ENCODE data around the gene EMP3. TPM values are rescaled to one million over a fixed set of nuclear protein-coding genes. Genes with fewer than 3 reads are reported as not detected.

EMP3 gene
- total and polyA plus RNA-seq, 2 of the 13 experiments (the other 11 are each of a cell fraction or from before 2014, with no cell fraction given): 2.2 to 7.8 TPM

DNA sequence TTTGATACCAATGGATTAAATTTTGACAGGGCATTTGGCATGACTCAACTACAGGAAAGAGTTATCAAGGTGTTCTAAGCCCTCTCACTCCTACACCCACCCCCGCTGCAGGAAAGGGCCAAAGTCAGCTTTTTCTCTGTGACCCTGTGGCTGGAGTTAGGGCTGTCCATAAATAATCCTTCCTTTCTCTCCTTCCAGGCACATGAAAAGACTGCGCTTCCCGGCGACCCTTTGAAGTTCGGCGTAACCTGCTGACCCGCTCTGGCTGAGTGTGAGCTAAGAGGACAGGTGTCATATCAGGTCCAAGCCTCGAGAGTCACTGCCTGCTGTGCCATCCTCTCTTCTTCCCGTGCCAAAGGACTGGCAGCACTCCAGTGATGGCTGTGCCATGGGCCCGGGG lies 29.9 kb upstream of the EMP3 start (continued):
- TF ChIP-seq YEATS4 (CRISPR knock-in tag; IDR thresholded peaks at IDR 0.05; ENCODE audit: borderline replicate concordance) (no peak), RBM39 (IDR thresholded peaks at IDR 0.05; ENCODE audit: low read depth, low read length, poor library complexity, severe bottlenecking) (no peak), HOXA3 (CRISPR knock-in tag; IDR thresholded peaks at IDR 0.05) (0 out of 2 replicates have a peak, but pooled peaks have one; percentile 15), AGO2 (optimal IDR thresholded peaks at IDR 0.05; ENCODE audit: low read depth, low read length) (no peak), ZNF225 (CRISPR knock-in tag; IDR thresholded peaks at IDR 0.05) (no peak), PCBP2 (optimal IDR thresholded peaks at IDR 0.05; ENCODE audit: low read depth, low read length, poor library complexity, severe bottlenecking) (no peak), MAF1 (CRISPR knock-in tag; IDR thresholded peaks at IDR 0.05; ENCODE audit: borderline replicate concordance) (no peak), ZNF124 (CRISPR knock-in tag; IDR thresholded peaks at IDR 0.05) (no peak), ZNF562 (CRISPR knock-in tag; IDR thresholded peaks at IDR 0.05; ENCODE audit: borderline replicate concordance) (no peak), ZMYM4 (CRISPR knock-in tag; IDR thresholded peaks at IDR 0.05) (no peak), ZKSCAN1 (IDR thresholded peaks at IDR 0.05; ENCODE audit: low read length) (no peak), GTF2F1 (IDR thresholded peaks at IDR 0.05; ENCODE audit: low read length) (no peak), ZNF432 (CRISPR knock-in tag; IDR thresholded peaks at IDR 0.05; ENCODE audit: borderline replicate concordance) (no peak), SMAD1 (CRISPR knock-in tag; IDR thresholded peaks at IDR 0.05; ENCODE audit: borderline replicate concordance, low read depth) (no peak), TBX3 (IDR thresholded peaks at IDR 0.05; ENCODE audit: borderline replicate concordance) (peak; percentile 16; the same call in 1 of the 2 replicates), MXI1 (IDR thresholded peaks at IDR 0.05; ENCODE audit: borderline replicate concordance, low read depth, low read length) (no peak), SMAD3 (CRISPR knock-in tag; IDR thresholded peaks at IDR 0.05) (no peak), HOXA5 (CRISPR knock-in tag; IDR thresholded peaks at IDR 0.05) (no peak), ZFP1 (CRISPR knock-in tag; IDR thresholded peaks at IDR 0.05) (no peak)
- TF ChIP-seq, protein P1, sequence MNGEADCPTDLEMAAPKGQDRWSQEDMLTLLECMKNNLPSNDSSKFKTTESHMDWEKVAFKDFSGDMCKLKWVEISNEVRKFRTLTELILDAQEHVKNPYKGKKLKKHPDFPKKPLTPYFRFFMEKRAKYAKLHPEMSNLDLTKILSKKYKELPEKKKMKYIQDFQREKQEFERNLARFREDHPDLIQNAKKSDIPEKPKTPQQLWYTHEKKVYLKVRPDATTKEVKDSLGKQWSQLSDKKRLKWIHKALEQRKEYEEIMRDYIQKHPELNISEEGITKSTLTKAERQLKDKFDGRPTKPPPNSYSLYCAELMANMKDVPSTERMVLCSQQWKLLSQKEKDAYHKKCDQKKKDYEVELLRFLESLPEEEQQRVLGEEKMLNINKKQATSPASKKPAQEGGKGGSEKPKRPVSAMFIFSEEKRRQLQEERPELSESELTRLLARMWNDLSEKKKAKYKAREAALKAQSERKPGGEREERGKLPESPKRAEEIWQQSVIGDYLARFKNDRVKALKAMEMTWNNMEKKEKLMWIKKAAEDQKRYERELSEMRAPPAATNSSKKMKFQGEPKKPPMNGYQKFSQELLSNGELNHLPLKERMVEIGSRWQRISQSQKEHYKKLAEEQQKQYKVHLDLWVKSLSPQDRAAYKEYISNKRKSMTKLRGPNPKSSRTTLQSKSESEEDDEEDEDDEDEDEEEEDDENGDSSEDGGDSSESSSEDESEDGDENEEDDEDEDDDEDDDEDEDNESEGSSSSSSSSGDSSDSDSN (CRISPR knock-in tag; IDR thresholded peaks at IDR 0.05): 0 out of 2 replicates have a peak, but pooled peaks have one; percentile 36
- TF ChIP-seq, protein P2, sequence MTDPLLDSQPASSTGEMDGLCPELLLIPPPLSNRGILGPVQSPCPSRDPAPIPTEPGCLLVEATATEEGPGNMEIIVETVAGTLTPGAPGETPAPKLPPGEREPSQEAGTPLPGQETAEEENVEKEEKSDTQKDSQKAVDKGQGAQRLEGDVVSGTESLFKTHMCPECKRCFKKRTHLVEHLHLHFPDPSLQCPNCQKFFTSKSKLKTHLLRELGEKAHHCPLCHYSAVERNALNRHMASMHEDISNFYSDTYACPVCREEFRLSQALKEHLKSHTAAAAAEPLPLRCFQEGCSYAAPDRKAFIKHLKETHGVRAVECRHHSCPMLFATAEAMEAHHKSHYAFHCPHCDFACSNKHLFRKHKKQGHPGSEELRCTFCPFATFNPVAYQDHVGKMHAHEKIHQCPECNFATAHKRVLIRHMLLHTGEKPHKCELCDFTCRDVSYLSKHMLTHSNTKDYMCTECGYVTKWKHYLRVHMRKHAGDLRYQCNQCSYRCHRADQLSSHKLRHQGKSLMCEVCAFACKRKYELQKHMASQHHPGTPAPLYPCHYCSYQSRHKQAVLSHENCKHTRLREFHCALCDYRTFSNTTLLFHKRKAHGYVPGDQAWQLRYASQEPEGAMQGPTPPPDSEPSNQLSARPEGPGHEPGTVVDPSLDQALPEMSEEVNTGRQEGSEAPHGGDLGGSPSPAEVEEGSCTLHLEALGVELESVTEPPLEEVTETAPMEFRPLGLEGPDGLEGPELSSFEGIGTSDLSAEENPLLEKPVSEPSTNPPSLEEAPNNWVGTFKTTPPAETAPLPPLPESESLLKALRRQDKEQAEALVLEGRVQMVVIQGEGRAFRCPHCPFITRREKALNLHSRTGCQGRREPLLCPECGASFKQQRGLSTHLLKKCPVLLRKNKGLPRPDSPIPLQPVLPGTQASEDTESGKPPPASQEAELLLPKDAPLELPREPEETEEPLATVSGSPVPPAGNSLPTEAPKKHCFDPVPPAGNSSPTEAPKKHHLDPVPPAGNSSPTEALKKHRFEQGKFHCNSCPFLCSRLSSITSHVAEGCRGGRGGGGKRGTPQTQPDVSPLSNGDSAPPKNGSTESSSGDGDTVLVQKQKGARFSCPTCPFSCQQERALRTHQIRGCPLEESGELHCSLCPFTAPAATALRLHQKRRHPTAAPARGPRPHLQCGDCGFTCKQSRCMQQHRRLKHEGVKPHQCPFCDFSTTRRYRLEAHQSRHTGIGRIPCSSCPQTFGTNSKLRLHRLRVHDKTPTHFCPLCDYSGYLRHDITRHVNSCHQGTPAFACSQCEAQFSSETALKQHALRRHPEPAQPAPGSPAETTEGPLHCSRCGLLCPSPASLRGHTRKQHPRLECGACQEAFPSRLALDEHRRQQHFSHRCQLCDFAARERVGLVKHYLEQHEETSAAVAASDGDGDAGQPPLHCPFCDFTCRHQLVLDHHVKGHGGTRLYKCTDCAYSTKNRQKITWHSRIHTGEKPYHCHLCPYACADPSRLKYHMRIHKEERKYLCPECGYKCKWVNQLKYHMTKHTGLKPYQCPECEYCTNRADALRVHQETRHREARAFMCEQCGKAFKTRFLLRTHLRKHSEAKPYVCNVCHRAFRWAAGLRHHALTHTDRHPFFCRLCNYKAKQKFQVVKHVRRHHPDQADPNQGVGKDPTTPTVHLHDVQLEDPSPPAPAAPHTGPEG (CRISPR knock-in tag; IDR thresholded peaks at IDR 0.05): no peak
